ENCODE data around the gene SYT14. TPM values are rescaled to one million over a fixed set of nuclear protein-coding genes. Genes with fewer than 3 reads are reported as not detected.
"Not testable (repeated sequence)": the region's sequence is repeated elsewhere in the genome, so short reads cannot be mapped to it uniquely, and the experiment has no call there.

Gene SYT14
- total RNA-seq (2021) (0.80 and 1.4 TPM in 2 replicates), Bru-seq, nascent RNA (percentile 42 among the genes with signal in this experiment), BruChase-seq, experiment 1, labeled RNA remaining after a 2-hour chase (percentile 42 among the genes with signal in this experiment), BruChase-seq, experiment 2, labeled RNA remaining after a 6-hour chase (percentile 40 among the genes with signal in this experiment)
- long read RNA-seq, partial matches to known transcripts: 0 of 2 reads
- long read RNA-seq, other reads (novel, unspliced or antisense): 2 of 2 reads

DNA sequence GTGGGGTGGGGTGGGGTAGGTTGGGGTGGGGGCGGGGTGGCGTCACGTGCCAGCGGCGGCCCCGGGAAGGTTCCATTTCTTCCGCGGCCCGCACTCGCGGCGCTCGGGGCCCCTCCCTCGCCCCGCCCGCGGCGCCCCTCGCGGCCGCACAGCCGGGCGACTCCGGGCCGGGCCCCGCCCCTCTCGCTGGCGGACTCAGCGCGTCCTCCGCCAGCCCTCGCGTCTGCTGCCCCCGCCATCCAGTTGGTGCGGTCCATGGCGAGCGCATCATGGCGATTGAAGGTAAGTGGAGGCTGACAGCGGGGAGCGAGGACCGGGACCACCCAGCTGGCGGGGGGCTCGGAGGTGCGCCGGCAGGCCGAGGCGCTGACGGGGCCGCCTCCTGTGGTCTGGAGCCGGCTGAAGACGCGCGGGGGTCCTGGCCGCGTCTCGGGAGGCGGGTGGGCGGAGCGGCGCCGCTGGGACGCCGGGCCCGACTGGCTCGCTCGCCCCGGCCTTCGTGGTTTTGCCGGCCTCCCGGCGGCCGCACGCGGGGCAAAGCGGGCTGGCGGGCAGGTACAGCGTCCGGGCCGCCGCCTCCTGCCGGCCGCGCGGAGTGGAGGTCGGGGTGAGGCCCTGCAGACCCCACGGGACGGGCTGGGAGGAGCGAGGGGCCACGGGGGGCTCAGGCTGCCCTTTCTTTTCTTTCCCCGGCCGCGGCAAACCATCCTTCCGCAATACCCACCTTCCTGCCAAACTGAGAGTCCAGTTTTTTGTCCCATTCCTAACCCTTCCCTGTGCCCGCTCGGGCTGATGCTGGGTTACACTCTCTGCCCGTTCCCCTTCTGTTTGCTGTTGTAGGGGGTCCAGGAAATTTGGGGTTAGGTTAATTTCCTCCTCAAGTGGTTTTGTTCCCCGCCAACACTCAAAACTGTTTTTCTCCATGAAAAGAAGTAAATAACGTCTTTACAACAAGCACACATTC lies at the start of gene SYT14:
Gene SYT14, plus strand, starts transcription at position 222 of the 964 bp plus-strand sequence. Its CDS starts 48 bp downstream, at position 270.
- H3K4me1 ChIP-seq (replicated peaks; ENCODE audit: insufficient read depth): no peaks in the 10 kb centered on the region
- no peak for DNase-seq
- H3K9me3 ChIP-seq (ENCODE audit: insufficient read depth, low read depth): no peaks in the 10 kb centered on the region
- ChIA-PET POLR2A (ENCODE audit: unreplicated experiment) (interaction anchor here (0.6 kb wide), 1 partner anchor 929 kb away, joined by 3 read pairs; no protein-coding TSS in a partner anchor), CTCF (no interaction called here)
- peaks cover 3% of the 10 kb centered on the region; the same call in 1 of the 2 replicates for H3K9me2 ChIP-seq (ENCODE audit: insufficient read depth)
- no peak within 1 kb of the TSS for H3K4me3 ChIP-seq
- H3K36me3 ChIP-seq (ENCODE audit: low read depth): no peaks in the 10 kb centered on the region
- no peak within 1 kb of the TSS for H3K4me2 ChIP-seq
- intact Hi-C loops (cut with micrococcal nuclease; ENCODE audit: unreplicated experiment): no loop called here
- BruUV-seq (replicated peaks): no TSS peak
- H3K27me3 ChIP-seq (ENCODE audit: insufficient read depth, low read depth): no peaks in the 10 kb centered on the region
- no peaks in the 10 kb centered on the region for H3K79me2 ChIP-seq (ENCODE audit: low read depth)
- H2AFZ ChIP-seq: no peak within 1 kb of the TSS
- no peak within 1 kb of the TSS for H3K27ac ChIP-seq
- TF ChIP-seq, protein P1, sequence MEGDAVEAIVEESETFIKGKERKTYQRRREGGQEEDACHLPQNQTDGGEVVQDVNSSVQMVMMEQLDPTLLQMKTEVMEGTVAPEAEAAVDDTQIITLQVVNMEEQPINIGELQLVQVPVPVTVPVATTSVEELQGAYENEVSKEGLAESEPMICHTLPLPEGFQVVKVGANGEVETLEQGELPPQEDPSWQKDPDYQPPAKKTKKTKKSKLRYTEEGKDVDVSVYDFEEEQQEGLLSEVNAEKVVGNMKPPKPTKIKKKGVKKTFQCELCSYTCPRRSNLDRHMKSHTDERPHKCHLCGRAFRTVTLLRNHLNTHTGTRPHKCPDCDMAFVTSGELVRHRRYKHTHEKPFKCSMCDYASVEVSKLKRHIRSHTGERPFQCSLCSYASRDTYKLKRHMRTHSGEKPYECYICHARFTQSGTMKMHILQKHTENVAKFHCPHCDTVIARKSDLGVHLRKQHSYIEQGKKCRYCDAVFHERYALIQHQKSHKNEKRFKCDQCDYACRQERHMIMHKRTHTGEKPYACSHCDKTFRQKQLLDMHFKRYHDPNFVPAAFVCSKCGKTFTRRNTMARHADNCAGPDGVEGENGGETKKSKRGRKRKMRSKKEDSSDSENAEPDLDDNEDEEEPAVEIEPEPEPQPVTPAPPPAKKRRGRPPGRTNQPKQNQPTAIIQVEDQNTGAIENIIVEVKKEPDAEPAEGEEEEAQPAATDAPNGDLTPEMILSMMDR (conservative IDR thresholded peaks at IDR 0.05): no peak
- no peak for TF ChIP-seq EZH2 (IDR thresholded peaks at IDR 0.05; ENCODE audit: low read depth)
- no peaks in the 10 kb centered on the region for H3F3A ChIP-seq (ENCODE audit: insufficient read depth, low read depth)
- H4K20me1 ChIP-seq (ENCODE audit: insufficient read depth): no peaks in the 10 kb centered on the region

DNA sequence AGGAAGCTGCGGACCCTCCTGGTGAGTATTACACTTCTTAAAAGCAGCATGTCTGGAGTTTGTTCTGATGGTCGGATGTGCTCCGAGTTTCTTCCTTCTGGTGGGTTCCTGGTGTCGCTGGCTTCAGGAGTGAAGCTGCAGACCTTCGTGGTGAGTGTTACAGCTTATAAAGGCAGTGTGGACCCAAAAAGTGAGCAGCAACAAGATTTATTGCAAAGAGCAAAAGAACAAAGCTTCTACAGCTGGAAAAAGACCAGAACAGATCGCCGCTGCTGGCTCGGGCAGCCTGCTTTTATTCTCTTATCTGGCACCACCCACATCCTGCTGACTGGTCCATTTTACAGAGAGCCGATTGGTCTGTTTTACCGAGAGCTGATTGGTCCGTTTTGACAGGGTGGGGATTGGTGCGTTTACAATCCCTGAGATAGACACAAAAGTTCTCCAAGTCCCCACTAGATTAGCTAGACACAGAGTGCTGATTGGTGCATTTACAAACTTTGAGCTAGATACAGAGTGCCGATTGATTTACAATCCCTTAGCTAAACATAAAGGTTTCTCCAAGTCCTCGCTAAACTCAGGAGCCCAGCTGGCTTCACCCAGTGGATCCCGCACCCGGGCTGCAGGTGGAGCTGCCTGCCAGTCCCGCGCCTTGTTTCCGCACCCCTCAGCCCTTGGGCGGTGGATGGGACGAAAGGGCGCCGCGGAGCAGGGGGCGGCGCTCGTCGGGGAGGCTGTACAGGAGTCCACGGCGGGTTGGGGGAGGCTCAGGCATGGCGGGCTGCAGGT lies 49.5 kb upstream of the SYT14 start:
- H4K20me1 ChIP-seq (ENCODE audit: insufficient read depth); H3F3A ChIP-seq (ENCODE audit: insufficient read depth, low read depth); CTCF ChIA-PET; H3K27me3 ChIP-seq (ENCODE audit: insufficient read depth, low read depth); H3K9me3 ChIP-seq (ENCODE audit: insufficient read depth, low read depth); H2AFZ ChIP-seq; DNase-seq; intact Hi-C loops (cut with micrococcal nuclease; ENCODE audit: unreplicated experiment); H3K27ac ChIP-seq; H3K36me3 ChIP-seq (ENCODE audit: low read depth); H3K79me2 ChIP-seq (ENCODE audit: low read depth); H3K4me2 ChIP-seq; BruUV-seq (replicated peaks); POLR2A ChIA-PET (ENCODE audit: unreplicated experiment); H3K9me2 ChIP-seq (ENCODE audit: insufficient read depth); H3K4me3 ChIP-seq: not testable (repeated sequence)
- peaks cover 30% of the 10 kb centered on the region for H3K4me1 ChIP-seq (replicated peaks; ENCODE audit: insufficient read depth)

DNA sequence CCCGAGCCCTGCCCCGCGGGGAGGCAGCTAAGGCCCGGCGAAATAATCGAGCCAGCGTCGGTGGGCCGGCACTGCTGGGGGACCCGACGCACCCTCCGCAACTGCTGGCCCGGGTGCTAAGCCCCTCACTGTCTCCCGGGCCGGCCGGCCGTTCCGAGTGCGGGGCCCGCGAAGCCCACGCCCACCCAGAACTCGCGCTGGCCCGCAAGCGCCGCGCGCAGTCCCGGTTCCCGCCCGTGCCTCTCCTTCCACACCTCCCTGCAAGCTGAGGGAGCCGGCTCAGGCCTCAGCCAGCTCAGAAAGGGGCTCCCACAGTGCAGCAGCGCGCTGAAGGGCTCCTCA lies 49.0 kb upstream of the SYT14 start:
- TF ChIP-seq EZH2 (IDR thresholded peaks at IDR 0.05; ENCODE audit: low read depth): no peak
- TF ChIP-seq, protein P1 (conservative IDR thresholded peaks at IDR 0.05): no peak
- Histone ChIP-seq H3K4me1 (replicated peaks; ENCODE audit: insufficient read depth) (peaks cover 28% of the 10 kb centered on the region), H3K4me2 (no peak overlapping the region), H3K79me2 (ENCODE audit: low read depth) (no peaks in the 10 kb centered on the region), H4K20me1 (ENCODE audit: insufficient read depth) (no peaks in the 10 kb centered on the region), H3K36me3 (ENCODE audit: low read depth) (no peaks in the 10 kb centered on the region), H2AFZ (no peak overlapping the region), H3K4me3 (no peak overlapping the region), H3K27ac (no peak overlapping the region), H3K9me3 (ENCODE audit: insufficient read depth, low read depth) (no peaks in the 10 kb centered on the region), H3K9me2 (ENCODE audit: insufficient read depth) (no peaks in the 10 kb centered on the region), H3K27me3 (ENCODE audit: insufficient read depth, low read depth) (no peaks in the 10 kb centered on the region), H3F3A (ENCODE audit: insufficient read depth, low read depth) (no peaks in the 10 kb centered on the region)
- CTCF ChIA-PET: no interaction called here
- no peak for DNase-seq
- POLR2A ChIA-PET (ENCODE audit: unreplicated experiment): no interaction called here
- intact Hi-C loops (cut with micrococcal nuclease; ENCODE audit: unreplicated experiment): no loop called here
- no TSS peak for BruUV-seq (replicated peaks)
